Right lobe of liver (tissue), 6 donors: ENCODE data around the gene NTN1. TPM values are rescaled to one million over a fixed set of nuclear protein-coding genes. Genes with fewer than 3 reads are reported as not detected.

ENCODE experiments used
- ATAC-seq, 4 donors: fragments of 200-7000 bp; cut with Tn5 transposase; one replicate each; pipeline ENCODE4 v1.9.1; 2020; ENCODE audit warnings: mild to moderate bottlenecking in 4 of 4, moderate library complexity in 4 of 4
- DNase-seq, 3 donors: peaks; one replicate each; pipeline ENCODE4 v3.0.0-alpha.2; 2020
- H3K27ac ChIP-seq, 3 donors: fragments of 200-600 bp; one replicate each; pipeline ENCODE4 v1.8.0; 2022
- H3K27me3 ChIP-seq, 2 donors: fragments of 200-600 bp; one replicate each; pipeline ENCODE4 v1.8.0; 2022
- H3K36me3 ChIP-seq, 4 donors: fragments of 200-600 bp; sonication (generic) in 1 of 4; one replicate each; pipeline versions ENCODE4 v1.5.1 to v1.8.0; 2017 to 2022; ENCODE audit warnings: control low read depth in 1 of 4
- H3K4me1 ChIP-seq, 4 donors: fragments of 200-600 bp; sonication (generic) in 1 of 4; one replicate each; pipeline versions ENCODE4 v1.5.1 to v1.8.0; 2017 to 2022; ENCODE audit warnings: control low read depth in 1 of 4
- H3K4me3 ChIP-seq, 3 donors: fragments of 200-600 bp; one replicate each; pipeline ENCODE4 v1.8.0; 2022
- H3K9me3 ChIP-seq, 4 donors: fragments of 200-600 bp; sonication (generic) in 1 of 4; one replicate each; pipeline versions ENCODE4 v1.5.1 to v1.8.0; 2017 to 2022; ENCODE audit warnings: control low read depth in 1 of 4
- CTCF ChIP-seq, 4 donors: fragments of 200-600 bp in 3 of 4; fragments of 450-650 bp in 1 of 4; IDR thresholded peaks; one replicate each; pipeline versions ENCODE4 v1.5.1 to v1.8.0; 2016 to 2022; ENCODE audit warnings: antibody characterized with exemption in 4 of 4, mild to moderate bottlenecking in 2 of 4
- POLR2A ChIP-seq: fragments of 450-650 bp; IDR thresholded peaks from one replicate; pipeline ENCODE4 v1.6.1; 2017; ENCODE audit warnings: antibody characterized with exemption, mild to moderate bottlenecking
- WGBS: methylation state at CpG from one replicate; pipeline ENCODE4 v1.1.6; 2018; ENCODE audit warnings: low coverage, low lambda C conversion rate; ENCODE audit not compliant: insufficient coverage; ENCODE audit errors: missing lambda C conversion rate; 5-methylcytosine and 5-hydroxymethylcytosine counted together
- intact Hi-C, 2 donors: fragments of 100-400 bp; cut with DNase I; formaldehyde crosslinking; loops; one replicate each; pipeline versions ENCODE4 v1.11.2 to v1.14.1; 2022
- total RNA-seq, 6 experiments: library from RNA; depleted of rRNA in 2 of 6; stranded (reverse); fragments of >200 nt in 2 of 6; fragmentation: NEBNext Ultra II Directional in 3 of 6; extraction: Animal tissue kit (Norgen Biotek cat#: 25700) in 3 of 6; gene quantifications; one replicate each; pipeline versions ENCODE4 v1.1.0 to v1.2.4, GENCODE V29; 2016 to 2023
- donor health status: DM: no; HTN: yes; CAD: no.
- donor health status: DM: no; HTN: no; CAD: no.
- donor health status: DM: no; HTN: no; CAD: no.
- donor health status: DM: no; HTN: yes; CAD: no.
- donor health status: DM: no; HTN: yes; CAD: no.

The NTN1 gene
- total RNA-seq, 6 experiments from 2014 or later: 3.5 to 12.5 (median 8.5) TPM

GRCh38 chr17:9022573-9023391 lies 1.5 kb downstream of the NTN1 start:
- no peaks in the 10 kb centered on the region for H3K9me3 ChIP-seq
- ATAC-seq: peak in 1 of 4 donors; percentile 10
- H3K27ac ChIP-seq: no peak overlapping the region
- WGBS: 21% methylated on average over 10 of the region's 106 CpGs
- intact Hi-C loops: no loop called here
- DNase-seq: peak in 2 of 3 donors; percentile 30 to 51
- H3K36me3 ChIP-seq: no peaks in the 10 kb centered on the region
- H3K4me1 ChIP-seq: peaks cover 0 to 15% (median 0%) of the 10 kb centered on the region in 4 donors
- TF ChIP-seq CTCF (IDR thresholded peaks at IDR 0.05) (no peak), POLR2A (no peak)
- H3K27me3 ChIP-seq: no peaks in the 10 kb centered on the region
- H3K4me3 ChIP-seq: peak overlapping the region; percentile 66 to 73 (median 67)

GRCh38 chr17:9023392-9024218 lies 2.3 kb downstream of the NTN1 start:
- H3K9me3 ChIP-seq: no peaks in the 10 kb centered on the region
- WGBS: 35% methylated on average over 11 of the region's 49 CpGs
- H3K27me3 ChIP-seq: no peaks in the 10 kb centered on the region
- H3K4me3 ChIP-seq: peak overlapping the region in 1 of 3 donors; percentile 67
- H3K4me1 ChIP-seq: peaks cover 0 to 15% (median 0%) of the 10 kb centered on the region in 4 donors
- DNase-seq (no peak), ATAC-seq (no peak)
- H3K27ac ChIP-seq: no peak overlapping the region
- intact Hi-C loops: no loop called here
- TF ChIP-seq CTCF (IDR thresholded peaks at IDR 0.05): no peak
- TF ChIP-seq POLR2A: no peak
- no peaks in the 10 kb centered on the region for H3K36me3 ChIP-seq

- WGBS: 53% methylated on average over 10 of the region's 14 CpGs
- H3K4me3 ChIP-seq: no peak overlapping the region
Observed at GRCh38 chr17:9024497-9024896, 3.2 kb downstream of the NTN1 start.

GRCh38 chr17:9026741-9027140 lies 5.4 kb downstream of the NTN1 start:
- no peak overlapping the region for H3K27ac ChIP-seq
- H3K27me3 ChIP-seq: no peaks in the 10 kb centered on the region
- H3K4me3 ChIP-seq: no peak overlapping the region
- H3K4me1 ChIP-seq: peaks cover 0 to 15% (median 0%) of the 10 kb centered on the region in 4 donors
- WGBS: 71% methylated on average over 5 of the region's 8 CpGs
- DNase-seq: no peak
- intact Hi-C loops: no loop called here
- TF ChIP-seq POLR2A (no peak), CTCF (IDR thresholded peaks at IDR 0.05) (no peak)
- no peak for ATAC-seq
- no peaks in the 10 kb centered on the region for H3K9me3 ChIP-seq
- no peaks in the 10 kb centered on the region for H3K36me3 ChIP-seq

More at GRCh38 chr17:9024497-9024896, 3.2 kb downstream of the NTN1 start:
- H3K27me3 ChIP-seq: no peaks in the 10 kb centered on the region
- intact Hi-C loops: no loop called here
- peaks cover 0 to 15% (median 0%) of the 10 kb centered on the region in 4 donors for H3K4me1 ChIP-seq
- DNase-seq: peak in 1 of 3 donors; percentile 28
- no peak for TF ChIP-seq CTCF (IDR thresholded peaks at IDR 0.05)
- no peak for TF ChIP-seq POLR2A
- H3K9me3 ChIP-seq: no peaks in the 10 kb centered on the region
- no peak for ATAC-seq
- H3K27ac ChIP-seq: no peak overlapping the region
- H3K36me3 ChIP-seq: no peaks in the 10 kb centered on the region
